Neuronal stem cell (in vitro differentiated cells): Measurements from ENCODE around the gene ATP6V0D1.
A peak's percentile ranks its signal among the peaks of the same experiment; 100 is the strongest.

Source experiments
- DNase-seq: peaks from one replicate; pipeline ENCODE4 v3.0.0-alpha.2; 2013; ENCODE audit warnings: low spot score
- H2AFZ ChIP-seq: one replicate; pipeline ENCODE4 v1.6.1; 2013; ENCODE audit warnings: mild to moderate bottlenecking, low read length, inconsistent platforms
- H2AK5ac ChIP-seq: 2 replicates; pipeline ENCODE4 v1.6.1; 2013; ENCODE audit warnings: low read depth, mild to moderate bottlenecking, inconsistent platforms, low read length, moderate library complexity, mixed read lengths
- H2BK120ac ChIP-seq: 2 replicates; pipeline ENCODE4 v1.6.1; 2013; ENCODE audit warnings: low read depth, mild to moderate bottlenecking, inconsistent platforms, low read length, moderate library complexity, mixed read lengths
- H2BK12ac ChIP-seq: one replicate; pipeline ENCODE4 v1.6.1; 2013; ENCODE audit warnings: low read length, inconsistent platforms
- H2BK15ac ChIP-seq: 2 replicates; pipeline ENCODE4 v1.6.1; 2013; ENCODE audit warnings: mild to moderate bottlenecking, low read length, inconsistent platforms, mixed read lengths
- H2BK5ac ChIP-seq: one replicate; pipeline ENCODE4 v1.6.1; 2013; ENCODE audit warnings: inconsistent platforms, mild to moderate bottlenecking, low read length, moderate library complexity
- H3K14ac ChIP-seq: one replicate; pipeline ENCODE4 v1.6.1; 2013; ENCODE audit warnings: low read length, inconsistent platforms
- H3K18ac ChIP-seq: 2 replicates; pipeline ENCODE4 v1.6.1; 2013; ENCODE audit warnings: low read length, inconsistent platforms
- H3K23ac ChIP-seq: 2 replicates; pipeline ENCODE4 v1.6.1; 2013; ENCODE audit warnings: low read depth, mild to moderate bottlenecking, mixed read lengths, low read length, inconsistent platforms; ENCODE audit not compliant: poor library complexity
- H3K27ac ChIP-seq: replicated peaks from 3 replicates; pipeline ENCODE4 v1.5.1; 2013; ENCODE audit warnings: low read length, inconsistent platforms
- H3K27me3 ChIP-seq, 3 experiments: 2 replicates each; pipeline ENCODE4 v1.6.1; 2013; ENCODE audit warnings: low read length in 3 of 3, mild to moderate bottlenecking in 2 of 3, inconsistent platforms in 1 of 3, low read depth in 1 of 3, mixed read lengths in 1 of 3, moderate library complexity in 1 of 3; ENCODE audit not compliant: control insufficient read depth in 3 of 3, insufficient read depth in 3 of 3
- H3K36me3 ChIP-seq, 2 donors: replicated peaks in 1 of 2; 2 replicates each; pipeline ENCODE4 v1.6.1; 2013; ENCODE audit warnings: low read length in 2 of 2; ENCODE audit not compliant: control insufficient read depth in 2 of 2, insufficient read depth in 2 of 2
- H3K4ac ChIP-seq: 2 replicates; pipeline ENCODE4 v1.6.1; 2013; ENCODE audit warnings: inconsistent platforms, mild to moderate bottlenecking, low read length, moderate library complexity
- H3K4me1 ChIP-seq, 2 donors: 1 replicate in 1 of 2; 2 replicates in 1 of 2; pipeline ENCODE4 v1.6.1; 2013; ENCODE audit warnings: low read length in 2 of 2, low read depth in 1 of 2; ENCODE audit not compliant: control insufficient read depth in 2 of 2, insufficient read depth in 1 of 2
- H3K4me2 ChIP-seq: one replicate; pipeline ENCODE4 v1.6.1; 2013; ENCODE audit warnings: mild to moderate bottlenecking, low read length, inconsistent platforms; ENCODE audit not compliant: insufficient read depth, poor library complexity, severe bottlenecking
- H3K4me3 ChIP-seq, 2 donors: 2 replicates each; pipeline ENCODE4 v1.5.1; 2013; ENCODE audit warnings: low read length in 2 of 2, mild to moderate bottlenecking in 2 of 2, inconsistent platforms in 1 of 2, moderate library complexity in 1 of 2
- H3K79me1 ChIP-seq: one replicate; pipeline ENCODE4 v1.6.1; 2013; ENCODE audit warnings: low read depth, mild to moderate bottlenecking, inconsistent platforms, low read length, moderate library complexity
- H3K9ac ChIP-seq: one replicate; pipeline ENCODE4 v1.6.1; 2013; ENCODE audit warnings: mild to moderate bottlenecking, low read depth, low read length, inconsistent platforms; ENCODE audit not compliant: poor library complexity
- H3K9me3 ChIP-seq, 2 donors: replicated peaks in 1 of 2; 2 replicates each; pipeline versions ENCODE3 to v1.6.1; 2013; ENCODE audit warnings: low read length in 2 of 2, mild to moderate bottlenecking in 2 of 2, inconsistent platforms in 1 of 2, low read depth in 1 of 2, mixed read lengths in 1 of 2, moderate library complexity in 1 of 2; ENCODE audit not compliant: control insufficient read depth in 2 of 2, insufficient read depth in 1 of 2
- H4K8ac ChIP-seq: one replicate; pipeline ENCODE4 v1.6.1; 2013; ENCODE audit warnings: low read depth, mild to moderate bottlenecking, inconsistent platforms, low read length, moderate library complexity
- H4K91ac ChIP-seq: one replicate; pipeline ENCODE4 v1.6.1; 2013; ENCODE audit warnings: low read length, low read depth, mild to moderate bottlenecking, inconsistent platforms; ENCODE audit not compliant: poor library complexity
- whole genome bisulfite sequencing, 2 donors: extraction: QIAGEN DNeasy Blood & Tissue Kit; methylation state at CpG; one replicate each; pipeline ENCODE4 v1.1.7; 2013; ENCODE audit warnings: missing lambda C conversion rate in 2 of 2, mixed read lengths in 1 of 2; ENCODE audit not compliant: insufficient read length in 2 of 2, insufficient replicate concordance in 1 of 2; ENCODE audit errors: extremely low coverage in 2 of 2; 5-methylcytosine and 5-hydroxymethylcytosine counted together

Gene ATP6V0D1

GRCh38 chr16:67528870-67529581, 48.1 kb upstream of the ATP6V0D1 start:
- DNase-seq, result no peak
- no peak overlapping the region for H2BK15ac ChIP-seq
- peak overlapping the region; percentile 79 for H2BK5ac ChIP-seq
- H2BK12ac ChIP-seq, result no peak overlapping the region
- H3K27me3 ChIP-seq, result peaks cover 4 to 56% (median 15%) of the 10 kb centered on the region in 3 experiments
- no CpG with 5 or more reads among the region's 65 CpGs for WGBS, 2 donors
- H4K8ac ChIP-seq, result no peak overlapping the region
- H3K4me1 ChIP-seq, result peaks cover 17 to 20% of the 10 kb centered on the region in 2 donors
- peak overlapping the region; percentile 89 for H3K23ac ChIP-seq
- peaks cover 2% of the 10 kb centered on the region for H3K79me1 ChIP-seq
- H3K4me3 ChIP-seq, result peak overlapping the region; percentile 89 to 96
- no peak overlapping the region for H2BK120ac ChIP-seq
- H3K18ac ChIP-seq, result peak overlapping the region; percentile 94
- H3K27ac ChIP-seq, result no peak overlapping the region
- no peaks in the 10 kb centered on the region for H3K9me3 ChIP-seq
- peaks cover 0 to 4% of the 10 kb centered on the region in 2 donors for H3K36me3 ChIP-seq
- H3K4ac ChIP-seq, result no peak overlapping the region
- H2AK5ac ChIP-seq, result peak overlapping the region; percentile 73
- peak overlapping the region; percentile 88 for H3K9ac ChIP-seq
- peak overlapping the region; percentile 91 for H3K14ac ChIP-seq
- H3K4me2 ChIP-seq, result peak overlapping the region; percentile 97
- no peak overlapping the region for H4K91ac ChIP-seq
- peak overlapping the region; percentile 96 for H2AFZ ChIP-seq

GRCh38 chr16:67528222-67528869, 47.4 kb upstream of the ATP6V0D1 start, which contains the start of gene RIPOR1:
Gene RIPOR1 (plus strand): TSS chr16:67528829. CDS start chr16:67538447, 9,618 bp downstream.
- Histone ChIP-seq H2BK120ac (peak within 1 kb of the TSS; percentile 0), H3K4me1 (peaks cover 17 to 20% of the 10 kb centered on the region in 2 donors), H2BK12ac (peak within 1 kb of the TSS; percentile 1), H2AFZ (peak within 1 kb of the TSS; percentile 96), H3K36me3 (peaks cover 0 to 4% of the 10 kb centered on the region in 2 donors), H3K14ac (peak within 1 kb of the TSS; percentile 91), H3K27ac (peak within 1 kb of the TSS; percentile 2), H3K9me3 (no peaks in the 10 kb centered on the region), H3K79me1 (peaks cover 2% of the 10 kb centered on the region), H4K91ac (no peak within 1 kb of the TSS), H3K4me3 (peak within 1 kb of the TSS; percentile 89 to 96), H3K9ac (peak within 1 kb of the TSS; percentile 88), H3K4me2 (peak within 1 kb of the TSS; percentile 97), H2BK15ac (no peak within 1 kb of the TSS), H3K18ac (peak within 1 kb of the TSS; percentile 94), H2BK5ac (peak within 1 kb of the TSS; percentile 79), H3K4ac (no peak within 1 kb of the TSS), H3K27me3 (peaks cover 4 to 54% (median 17%) of the 10 kb centered on the region in 3 experiments), H3K23ac (peak within 1 kb of the TSS; percentile 89), H4K8ac (peak within 1 kb of the TSS; percentile 68), H2AK5ac (peak within 1 kb of the TSS; percentile 89)
- DNase-seq, result peak; percentile 49
- WGBS, 2 donors, result no CpG with 5 or more reads among the region's 45 CpGs

- H2BK12ac ChIP-seq, result no peak overlapping the region
- H2AFZ ChIP-seq, result no peak overlapping the region
- H2AK5ac ChIP-seq, result peak overlapping the region; percentile 36
- peaks cover 17 to 20% of the 10 kb centered on the region in 2 donors for H3K4me1 ChIP-seq
- H2BK120ac ChIP-seq, result no peak overlapping the region
- H3K18ac ChIP-seq, result no peak overlapping the region
- H3K9ac ChIP-seq, result no peak overlapping the region
- no peak overlapping the region for H2BK5ac ChIP-seq
- no peak overlapping the region for H3K4ac ChIP-seq
- no peak overlapping the region for H3K4me2 ChIP-seq
- H4K91ac ChIP-seq, result peak overlapping the region; percentile 58
- H3K36me3 ChIP-seq, result no peaks in the 10 kb centered on the region
- H4K8ac ChIP-seq, result no peak overlapping the region
- H3K14ac ChIP-seq, result no peak overlapping the region
- H3K23ac ChIP-seq, result no peak overlapping the region
- H3K79me1 ChIP-seq, result peaks cover 2% of the 10 kb centered on the region
- H3K27me3 ChIP-seq, result peaks cover 4 to 36% (median 22%) of the 10 kb centered on the region in 3 experiments
- H3K27ac ChIP-seq, result no peak overlapping the region
- H2BK15ac ChIP-seq, result peak overlapping the region; percentile 28
- H3K4me3 ChIP-seq, result no peak overlapping the region
- H3K9me3 ChIP-seq, result no peaks in the 10 kb centered on the region
- no CpG with 5 or more reads among the region's 3 CpGs for WGBS, 2 donors
- DNase-seq, result no peak
Observed at GRCh38 chr16:67526149-67526791, 45.3 kb upstream of the ATP6V0D1 start.
